GM10248 (cell line): ENCODE data around the gene GAN.

Experiments
- CTCF ChIA-PET: fragments of 300-600 bp; sonication (Branson Sonifier 250); formaldehyde crosslinking; extraction: SDS; loops from one replicate; lab custom pipeline; 2021; ENCODE audit warnings: antibody characterized with exemption; lab: Yijun Ruan, JAX
- POLR2A ChIA-PET: fragments of 350-650 bp; sonication (Branson Sonifier 250); formaldehyde crosslinking; extraction: SDS; loops from one replicate; lab custom pipeline; 2020; ENCODE audit warnings: antibody characterized with exemption; lab: Yijun Ruan, JAX
- DNase-seq: peaks from one replicate; pipeline ENCODE4 v3.0.0; 2012; ENCODE audit errors: extremely low spot score
- TF ChIP-seq, protein P1 (sequence below): IDR thresholded peaks from 2 replicates; pipeline ENCODE4 v1.5.1; 2012; ENCODE audit warnings: mild to moderate bottlenecking, low read depth; ENCODE audit errors: extremely low read depth, missing control alignments, control extremely low read depth

Gene GAN

DNA sequence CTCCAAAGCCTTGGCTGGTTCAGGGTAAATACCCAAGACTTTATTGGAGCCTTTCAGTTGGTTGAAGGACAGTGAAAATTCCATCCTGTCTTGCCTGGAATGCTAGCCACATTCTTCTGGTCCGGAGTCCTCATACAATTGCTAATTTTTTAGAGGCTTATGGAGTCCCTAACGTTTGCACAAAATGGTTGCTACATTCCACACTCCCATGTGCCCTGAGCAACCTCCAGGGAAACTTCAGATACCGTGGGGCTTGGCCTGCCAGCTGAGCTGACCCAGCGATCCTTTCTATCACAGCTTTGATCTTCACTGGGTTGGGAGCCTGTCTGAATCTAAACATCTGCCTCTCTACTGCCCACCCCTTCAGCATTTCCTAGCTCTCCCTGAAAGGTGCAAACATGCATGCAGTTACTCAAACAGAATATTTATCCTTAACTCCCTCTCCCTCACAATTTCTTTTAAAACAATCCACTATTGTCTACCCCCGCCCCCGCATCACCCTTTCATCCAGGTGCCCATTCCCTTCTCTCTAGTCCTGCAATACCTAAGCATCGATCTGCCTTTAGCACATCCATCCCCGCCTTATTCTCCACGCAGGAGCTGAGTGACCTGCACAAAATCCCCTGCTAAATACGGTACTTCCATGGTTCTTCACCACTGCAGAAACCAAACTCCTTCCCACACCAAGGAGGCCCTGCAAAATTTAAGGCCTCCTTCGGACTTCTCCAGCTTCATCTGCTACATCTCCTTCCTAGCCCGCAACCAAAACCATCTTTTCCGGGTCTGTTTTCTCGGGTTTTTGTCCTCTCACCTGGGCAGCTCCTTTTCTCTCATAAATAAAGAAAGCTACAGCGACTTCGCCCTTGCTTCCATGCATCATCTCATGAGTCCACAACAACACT, 810 bp upstream of the GAN start:
- TF ChIP-seq, protein P1, sequence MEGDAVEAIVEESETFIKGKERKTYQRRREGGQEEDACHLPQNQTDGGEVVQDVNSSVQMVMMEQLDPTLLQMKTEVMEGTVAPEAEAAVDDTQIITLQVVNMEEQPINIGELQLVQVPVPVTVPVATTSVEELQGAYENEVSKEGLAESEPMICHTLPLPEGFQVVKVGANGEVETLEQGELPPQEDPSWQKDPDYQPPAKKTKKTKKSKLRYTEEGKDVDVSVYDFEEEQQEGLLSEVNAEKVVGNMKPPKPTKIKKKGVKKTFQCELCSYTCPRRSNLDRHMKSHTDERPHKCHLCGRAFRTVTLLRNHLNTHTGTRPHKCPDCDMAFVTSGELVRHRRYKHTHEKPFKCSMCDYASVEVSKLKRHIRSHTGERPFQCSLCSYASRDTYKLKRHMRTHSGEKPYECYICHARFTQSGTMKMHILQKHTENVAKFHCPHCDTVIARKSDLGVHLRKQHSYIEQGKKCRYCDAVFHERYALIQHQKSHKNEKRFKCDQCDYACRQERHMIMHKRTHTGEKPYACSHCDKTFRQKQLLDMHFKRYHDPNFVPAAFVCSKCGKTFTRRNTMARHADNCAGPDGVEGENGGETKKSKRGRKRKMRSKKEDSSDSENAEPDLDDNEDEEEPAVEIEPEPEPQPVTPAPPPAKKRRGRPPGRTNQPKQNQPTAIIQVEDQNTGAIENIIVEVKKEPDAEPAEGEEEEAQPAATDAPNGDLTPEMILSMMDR = no peak
- DNase-seq = no peak
- CTCF ChIA-PET = interaction anchor here (0.8 to 2.8 kb wide), 8 partner anchors 10 to 787 kb away, joined by 3 to 9 read pairs (median 4); no protein-coding TSS in a partner anchor
- POLR2A ChIA-PET = interaction anchor here (0.6 kb wide), 1 partner anchor 89 kb away, joined by 6 read pairs; no protein-coding TSS in a partner anchor

DNA sequence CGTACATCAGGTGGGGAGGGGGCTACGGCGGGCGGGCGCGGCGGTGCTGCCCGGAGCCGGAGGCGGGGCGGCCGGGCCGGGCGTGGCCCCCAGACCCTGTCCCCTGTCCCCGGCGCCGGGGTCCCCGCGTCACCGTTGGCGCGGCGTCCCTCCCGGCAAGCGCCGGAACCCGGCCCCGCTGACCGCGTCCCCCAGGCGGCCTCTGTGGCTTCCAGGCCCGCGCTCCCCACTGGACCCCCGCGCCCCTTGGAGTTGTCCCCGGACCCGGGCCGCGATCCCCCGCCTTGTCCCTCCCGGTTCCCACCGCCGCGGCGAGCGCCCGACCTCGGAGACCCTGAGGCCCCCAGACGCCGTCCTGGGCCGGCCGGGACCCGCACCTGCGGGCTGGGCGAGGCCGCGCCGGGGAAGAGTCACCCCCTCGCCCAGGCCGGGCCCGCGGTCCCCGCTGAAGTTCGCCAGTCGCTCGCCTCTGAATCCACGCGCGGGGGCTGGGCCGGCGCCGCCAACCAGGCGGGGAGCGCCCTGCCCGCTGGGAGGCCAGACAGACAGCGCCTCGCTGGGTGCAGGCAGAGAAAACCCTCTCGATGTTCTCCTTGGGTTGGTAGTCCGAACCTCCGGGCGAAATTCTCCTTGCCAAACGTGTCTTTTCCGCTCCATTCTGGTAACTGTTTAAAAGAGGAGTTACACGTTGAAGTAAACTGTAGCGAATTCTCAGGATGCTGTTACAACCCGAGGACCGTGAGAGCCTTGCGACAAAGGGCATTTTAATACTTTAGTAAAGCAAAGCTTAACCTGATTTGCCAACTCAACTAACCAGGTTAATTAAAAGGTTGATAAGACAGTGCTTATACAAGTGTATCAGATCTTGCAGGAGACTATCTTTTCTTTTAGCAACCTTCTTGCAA, 761 bp downstream of the GAN start:
- peak; percentile 64 for DNase-seq
- ChIA-PET CTCF (interaction anchor here (1.0 to 2.8 kb wide), 4 partner anchors 9 to 54 kb away, joined by 3 to 9 read pairs (median 4); no protein-coding TSS in a partner anchor), POLR2A (no interaction called here)
- TF ChIP-seq, protein P1 = no peak

DNA sequence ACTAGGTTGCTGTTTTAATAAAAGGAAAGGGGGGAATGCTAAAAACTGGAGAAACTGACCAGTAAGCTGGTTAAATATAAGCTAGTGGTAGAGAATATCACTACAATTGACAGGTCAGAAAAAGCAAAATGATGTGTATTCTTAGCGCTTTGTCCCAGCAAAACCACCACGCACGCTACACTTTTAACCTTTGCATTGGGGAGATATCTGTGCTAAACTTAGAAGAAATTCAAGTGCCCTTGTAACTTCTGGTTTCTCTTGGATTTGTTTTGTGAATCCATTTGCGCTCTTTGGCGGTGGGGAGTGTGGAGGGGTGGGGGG, 1.4 kb downstream of the GAN start:
- ChIA-PET CTCF (interaction anchor here (2.8 kb wide), 1 partner anchor 55 kb away, joined by 9 read pairs; no protein-coding TSS in a partner anchor), POLR2A (no interaction called here)
- no peak for DNase-seq
- TF ChIP-seq, protein P1 = no peak

DNA sequence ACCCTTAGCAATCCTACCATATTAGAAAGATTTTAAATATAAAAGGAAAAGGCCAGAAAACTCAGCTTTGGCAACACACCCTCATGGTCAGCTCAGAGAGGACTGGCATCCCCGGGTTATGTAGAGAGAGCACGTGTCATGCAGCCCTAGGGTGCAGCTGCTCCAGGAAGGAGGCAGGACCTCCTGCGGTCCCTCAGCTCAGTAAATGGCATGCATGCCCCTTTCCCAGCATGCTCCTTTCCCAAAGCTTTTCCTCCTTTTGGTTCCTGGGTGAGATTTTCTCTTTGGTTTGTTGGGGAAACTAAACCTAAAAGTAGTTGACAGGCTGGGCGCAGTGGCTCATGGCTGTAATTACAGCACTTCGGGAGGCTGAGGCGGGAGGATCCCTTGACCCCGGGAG, 3.9 kb downstream of the GAN start:
- POLR2A ChIA-PET = no interaction called here
- no peak for DNase-seq
- CTCF ChIA-PET = interaction anchor here (1.0 to 1.6 kb wide), 3 partner anchors 10 to 47 kb away, joined by 3 to 5 read pairs (median 5); no protein-coding TSS in a partner anchor
- TF ChIP-seq, protein P1 = no peak

DNA sequence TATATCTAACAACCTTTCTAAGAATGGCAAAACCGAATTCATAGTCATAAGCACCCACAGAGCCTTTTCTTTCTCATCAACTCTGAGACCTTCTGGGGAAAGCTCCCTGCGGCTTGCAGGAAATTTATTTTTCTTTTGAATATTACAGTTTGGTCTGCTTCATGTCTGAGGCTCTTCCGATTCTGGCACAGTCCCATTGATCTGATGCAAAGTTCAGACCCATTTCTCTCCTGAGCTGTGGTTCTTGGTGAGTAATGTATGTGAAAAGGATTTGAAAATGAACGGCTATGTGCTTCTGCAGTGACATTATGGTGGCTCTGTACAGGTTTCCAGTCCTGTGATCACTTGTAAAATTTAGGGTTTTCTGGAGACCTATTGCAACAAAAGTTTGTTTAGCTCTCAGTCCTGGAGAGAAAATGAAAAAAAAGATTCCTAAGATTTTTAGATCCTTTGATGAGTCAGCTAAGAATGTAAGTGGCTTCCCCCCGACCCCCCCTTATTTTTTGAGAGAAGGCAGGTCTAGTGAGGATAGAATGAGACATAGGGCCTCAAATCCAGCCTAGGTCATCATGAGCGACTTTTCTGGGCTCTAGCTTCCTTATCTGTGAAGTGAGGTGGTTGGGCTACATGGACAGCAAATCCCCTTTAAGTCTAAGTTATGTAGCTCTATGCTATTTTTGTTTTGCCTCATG, 4.6 kb downstream of the GAN start:
- ChIA-PET CTCF (interaction anchor here (1.0 to 1.6 kb wide), 5 partner anchors 9 to 420 kb away, joined by 3 to 5 read pairs (median 4); no protein-coding TSS in a partner anchor), POLR2A (no interaction called here)
- TF ChIP-seq, protein P1 = no peak
- no peak for DNase-seq

DNA sequence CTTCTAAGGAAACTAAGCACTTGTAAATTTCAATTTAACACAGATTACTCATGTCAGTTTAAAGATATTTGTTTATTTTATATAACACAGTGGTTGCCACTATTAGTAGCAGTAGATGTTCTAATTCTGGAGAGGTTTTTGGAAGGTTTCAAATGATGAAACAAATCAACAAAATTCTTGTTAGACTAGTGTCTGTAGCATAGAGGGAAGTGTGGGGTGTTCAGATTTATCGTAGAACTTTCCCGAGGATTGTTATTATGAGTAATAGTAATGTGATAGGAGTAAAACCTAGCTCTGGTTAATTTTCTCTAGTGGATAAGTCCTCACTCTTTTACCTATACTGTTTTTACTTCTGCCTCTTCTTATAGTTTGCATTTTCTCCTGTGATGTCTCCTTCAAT, 6.3 kb downstream of the GAN start:
- no peak for DNase-seq
- POLR2A ChIA-PET = no interaction called here
- TF ChIP-seq, protein P1 = no peak
- CTCF ChIA-PET = no interaction called here
